ENCODE results near the gene AUP1.

GRCh38 chr2:74515981-74516633 lies 13.4 kb downstream of the AUP1 start:
- no peak for TF ChIP-seq CTCF (IDR thresholded peaks at IDR 0.05; ENCODE audit: low read depth, low read length, poor library complexity, severe bottlenecking)
- TF ChIP-seq EZH2phosphoT487 (IDR thresholded peaks at IDR 0.05; ENCODE audit: borderline replicate concordance, low read length): no peak
